Vagina (tissue), 2 donors: ENCODE measurements around the gene SBSN.

ENCODE experiments used
- POLR2AphosphoS5 ChIP-seq, 2 donors: sonication (generic); formaldehyde crosslinking; IDR thresholded peaks; one replicate each; pipeline ENCODE4 v1.9.0; 2017; ENCODE audit warnings: antibody characterized with exemption in 2 of 2, mild to moderate bottlenecking in 2 of 2, low read depth in 1 of 2; ENCODE audit not compliant: insufficient read depth in 1 of 2
- TF ChIP-seq, protein P1 (sequence below), 3 experiments: fragments of 450-650 bp in 2 of 3; fragments of 200-600 bp in 1 of 3; sonication (generic) in 1 of 3; IDR thresholded peaks; one replicate each; pipeline ENCODE4 v1.5.1; 2017 to 2019; ENCODE audit warnings: antibody characterized with exemption in 3 of 3, mild to moderate bottlenecking in 2 of 3, moderate library complexity in 2 of 3

DNA sequence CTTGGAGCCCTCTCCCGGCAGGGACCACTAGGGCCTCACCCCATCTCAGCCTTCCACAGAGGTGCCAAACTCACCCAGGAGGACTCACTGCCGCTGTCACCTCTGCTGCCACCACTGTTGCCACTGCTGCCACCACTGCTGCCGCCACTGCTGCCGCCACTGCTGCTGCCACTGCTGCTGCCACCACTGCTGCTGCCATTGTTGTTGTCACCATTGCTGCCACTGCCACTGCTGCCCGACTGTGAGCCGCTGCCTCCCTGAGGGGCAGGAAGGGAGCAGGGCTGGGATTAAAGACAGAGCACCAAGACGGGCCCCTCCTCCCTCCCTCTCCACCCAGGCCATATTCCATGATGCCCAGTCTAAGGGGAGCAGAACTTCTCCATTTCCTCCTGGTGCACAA is 16.8 kb downstream of the SBSN start:
- TF ChIP-seq, protein P1, sequence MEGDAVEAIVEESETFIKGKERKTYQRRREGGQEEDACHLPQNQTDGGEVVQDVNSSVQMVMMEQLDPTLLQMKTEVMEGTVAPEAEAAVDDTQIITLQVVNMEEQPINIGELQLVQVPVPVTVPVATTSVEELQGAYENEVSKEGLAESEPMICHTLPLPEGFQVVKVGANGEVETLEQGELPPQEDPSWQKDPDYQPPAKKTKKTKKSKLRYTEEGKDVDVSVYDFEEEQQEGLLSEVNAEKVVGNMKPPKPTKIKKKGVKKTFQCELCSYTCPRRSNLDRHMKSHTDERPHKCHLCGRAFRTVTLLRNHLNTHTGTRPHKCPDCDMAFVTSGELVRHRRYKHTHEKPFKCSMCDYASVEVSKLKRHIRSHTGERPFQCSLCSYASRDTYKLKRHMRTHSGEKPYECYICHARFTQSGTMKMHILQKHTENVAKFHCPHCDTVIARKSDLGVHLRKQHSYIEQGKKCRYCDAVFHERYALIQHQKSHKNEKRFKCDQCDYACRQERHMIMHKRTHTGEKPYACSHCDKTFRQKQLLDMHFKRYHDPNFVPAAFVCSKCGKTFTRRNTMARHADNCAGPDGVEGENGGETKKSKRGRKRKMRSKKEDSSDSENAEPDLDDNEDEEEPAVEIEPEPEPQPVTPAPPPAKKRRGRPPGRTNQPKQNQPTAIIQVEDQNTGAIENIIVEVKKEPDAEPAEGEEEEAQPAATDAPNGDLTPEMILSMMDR (IDR thresholded peaks at IDR 0.05) = no peak
- TF ChIP-seq POLR2AphosphoS5 (IDR thresholded peaks at IDR 0.05; ENCODE audit: insufficient read depth in 1 of 2, low read depth in 1 of 2) = no peak
